ENCODE measurements around the gene MYADML2. TPM values are rescaled to one million over a fixed set of nuclear protein-coding genes. Genes with fewer than 3 reads are reported as not detected.
A peak's percentile ranks its signal among the peaks of the same experiment; 100 is the strongest.

Gene MYADML2
- total and polyA plus RNA-seq, 7 experiments from 2014 or later = not detected

DNA sequence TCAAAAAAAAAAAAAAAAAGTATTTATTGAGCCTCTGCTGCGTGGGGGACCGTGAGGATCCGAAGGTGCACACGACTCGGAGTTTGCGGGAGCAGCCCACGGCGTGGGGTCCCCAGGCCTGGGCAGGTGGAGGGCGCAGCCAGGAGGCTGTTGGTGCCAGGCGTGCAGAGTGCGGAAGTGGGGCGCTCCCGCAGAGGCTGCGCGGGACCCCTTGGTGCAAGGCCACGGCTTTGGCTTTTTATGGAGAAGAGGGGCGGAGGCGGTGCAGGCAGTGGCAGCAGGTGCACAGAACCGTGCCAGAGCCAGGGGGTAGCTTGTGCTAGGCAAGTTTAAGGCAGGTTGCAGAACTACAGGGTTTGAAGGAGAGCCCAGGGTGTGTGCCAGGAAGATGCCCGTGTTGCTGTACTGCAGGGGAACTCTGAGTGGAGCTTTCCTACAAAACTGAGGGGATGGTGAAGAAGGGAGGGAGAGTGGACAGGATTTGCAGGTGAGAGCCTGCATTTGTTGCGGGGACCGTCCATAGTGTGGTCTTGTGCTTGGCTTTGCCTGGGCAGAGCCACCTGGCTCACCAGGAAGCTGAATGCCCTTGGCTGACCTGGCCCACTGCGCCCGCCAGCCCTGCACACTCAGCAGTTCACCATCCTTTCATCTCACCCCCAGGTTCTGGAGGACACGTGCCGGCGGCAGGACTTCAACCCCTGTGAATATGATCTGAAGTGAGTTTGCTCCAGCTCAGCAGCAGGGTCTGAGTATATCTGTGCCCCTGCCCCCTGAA is 31.7 kb upstream of the MYADML2 start:
- peak overlapping the region in 8 of 9 donors; percentile 28 to 81 (median 73) for H3K27ac Mint-ChIP-seq
- Histone ChIP-seq H3K4me3 (ENCODE audit: low read length) (no peak overlapping the region), H3K27me3 (ENCODE audit: control insufficient read depth in 2 of 2, insufficient read depth in 2 of 2, low read length in 2 of 2) (no peaks in the 10 kb centered on the region), H3K4me1 (ENCODE audit: control insufficient read depth in 2 of 2, insufficient read depth in 2 of 2, low read length in 2 of 2) (peaks cover 16 to 19% of the 10 kb centered on the region in 2 donors), H3K9me3 (ENCODE audit: control insufficient read depth in 2 of 3, low read length in 3 of 3) (no peaks in the 10 kb centered on the region), H3K27ac (ENCODE audit: low read depth, low read length) (no peak overlapping the region), H3K36me3 (ENCODE audit: control insufficient read depth in 2 of 3, insufficient read depth in 3 of 3, low read length in 3 of 3) (peaks cover 0 to 16% (median 0%) of the 10 kb centered on the region in 3 experiments)
- POLR2A ChIA-PET = interaction anchor here (0.9 to 1.6 kb wide), 2 partner anchors 8 to 44 kb away, joined by 3 to 4 read pairs; partner anchors contain the start of gene CENPX
- no peak for DNase-seq
- peak overlapping the region; percentile 68 to 95 (median 78) for H3K4me3 Mint-ChIP-seq
- peaks cover 0 to 6% (median 0%) of the 10 kb centered on the region in 11 donors for H3K9me3 Mint-ChIP-seq
- CTCF ChIA-PET = interaction anchor here (2.3 to 2.4 kb wide), 2 partner anchors 19 to 43 kb away, joined by 6 to 7 read pairs; no protein-coding TSS in a partner anchor
- H3K27me3 Mint-ChIP-seq = peaks cover 0 to 7% (median 0%) of the 10 kb centered on the region in 5 donors
- H3K36me3 Mint-ChIP-seq = peaks cover 0 to 13% (median 5%) of the 10 kb centered on the region in 5 donors
- no peak for ATAC-seq
- intact Hi-C loops (cut with micrococcal nuclease) = no loop called here
- H3K4me1 Mint-ChIP-seq = peaks cover 30 to 60% (median 41%) of the 10 kb centered on the region in 7 donors

GRCh38 chr17:81977211-81977808 is 30.3 kb upstream of the MYADML2 start, which contains the start of gene ASPSCR1:
TSS of gene ASPSCR1 (plus strand) at chr17:81977629. CDS start at chr17:81977647, 18 bp downstream.
- peak; percentile 86 to 96 (median 93) for DNase-seq
- Mint-ChIP-seq H3K4me1 (peaks cover 25 to 50% (median 36%) of the 10 kb centered on the region in 7 donors), H3K4me3 (peak within 1 kb of the TSS; percentile 93 to 99 (median 96)), H3K36me3 (peaks cover 0 to 8% (median 4%) of the 10 kb centered on the region in 5 donors), H3K27me3 (peaks cover 0 to 7% (median 0%) of the 10 kb centered on the region in 5 donors), H3K27ac (peak within 1 kb of the TSS; percentile 94 to 99 (median 97)), H3K9me3 (peaks cover 0 to 13% (median 0%) of the 10 kb centered on the region in 11 donors)
- ChIA-PET POLR2A (interaction anchor here (0.6 to 1.6 kb wide), 6 partner anchors 10 to 121 kb away, joined by 3 to 23 read pairs (median 4); partner anchors contain the start of genes CENPX, FASN and NOTUM), CTCF (interaction anchor here (1.9 kb wide), 1 partner anchor 9 kb away, joined by 8 read pairs; no protein-coding TSS in a partner anchor)
- peaks cover 0 to 7% (median 0%) of the 10 kb centered on the region in 3 experiments for H3K36me3 ChIP-seq (ENCODE audit: control insufficient read depth in 2 of 3, insufficient read depth in 3 of 3, low read length in 3 of 3)
- peak; percentile 98 for ATAC-seq
- H3K9me3 ChIP-seq (ENCODE audit: control insufficient read depth in 2 of 3, low read length in 3 of 3) = peaks cover 0 to 4% (median 0%) of the 10 kb centered on the region in 3 experiments
- H3K27ac ChIP-seq (ENCODE audit: low read depth, low read length) = peak within 1 kb of the TSS; percentile 90
- intact Hi-C loops (cut with micrococcal nuclease) = loop anchor here (1.0 to 2.0 kb wide), 7 partner anchors 9 to 121 kb away; partner anchors contain the start of genes LRRC45 (in 2 of the 2), DCXR (in 1 of the 2), FASN (in 1 of the 2) and NOTUM (in 1 of the 2)
- peak within 1 kb of the TSS; percentile 79 for H3K4me3 ChIP-seq (ENCODE audit: low read length)
- peaks cover 16 to 19% of the 10 kb centered on the region in 2 donors for H3K4me1 ChIP-seq (ENCODE audit: control insufficient read depth in 2 of 2, insufficient read depth in 2 of 2, low read length in 2 of 2)
- no peaks in the 10 kb centered on the region for H3K27me3 ChIP-seq (ENCODE audit: control insufficient read depth in 2 of 2, insufficient read depth in 2 of 2, low read length in 2 of 2)

DNA sequence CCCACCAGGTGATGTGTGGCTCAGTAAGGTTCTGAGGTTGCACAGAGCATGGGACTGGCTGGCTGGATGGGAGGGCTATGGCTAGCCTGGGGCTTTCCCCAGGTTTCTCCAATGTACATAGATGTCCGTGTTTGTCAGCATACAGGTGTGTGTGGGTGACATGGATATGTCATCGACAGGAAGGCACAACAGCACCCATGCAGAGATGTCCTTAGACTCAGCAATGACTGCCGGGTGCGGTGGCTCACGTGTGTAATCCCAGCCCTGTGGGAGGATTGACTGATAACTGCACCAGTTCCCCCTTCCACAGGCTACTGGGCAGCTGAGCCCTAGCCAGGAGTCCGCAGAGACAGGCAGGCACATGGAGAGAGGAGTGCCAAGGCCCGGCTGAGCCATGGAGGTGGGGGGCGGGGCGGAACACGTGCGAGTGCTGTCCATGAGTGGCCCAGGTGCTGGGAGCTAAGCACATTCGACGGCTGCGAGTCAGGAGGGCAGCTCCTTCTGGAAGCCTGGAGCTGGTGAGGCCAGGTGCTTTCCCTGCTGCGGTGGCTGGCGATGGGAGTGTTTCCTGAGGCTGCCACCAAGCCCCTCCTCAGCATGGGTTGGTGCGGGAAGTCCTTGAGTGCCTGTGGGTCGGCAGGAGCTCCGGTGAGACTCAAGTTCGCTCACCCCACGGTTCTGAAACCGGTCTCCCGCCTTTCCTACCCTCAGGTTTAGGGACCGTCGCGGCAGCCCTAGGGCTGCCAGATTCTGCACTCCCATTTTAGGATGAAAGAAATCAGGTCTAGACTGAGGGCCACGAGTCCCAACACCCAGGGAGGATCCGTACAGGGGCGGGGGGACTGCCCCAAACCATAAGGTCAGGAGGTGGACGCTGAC is 29.5 kb upstream of the MYADML2 start:
- Mint-ChIP-seq H3K4me3 (peak overlapping the region; percentile 93 to 99 (median 96)), H3K27ac (peak overlapping the region; percentile 94 to 99 (median 97)), H3K36me3 (peaks cover 0 to 5% (median 4%) of the 10 kb centered on the region in 5 donors), H3K27me3 (peaks cover 0 to 7% (median 0%) of the 10 kb centered on the region in 5 donors), H3K9me3 (peaks cover 0 to 13% (median 0%) of the 10 kb centered on the region in 11 donors), H3K4me1 (peaks cover 23 to 46% (median 33%) of the 10 kb centered on the region in 7 donors)
- peak overlapping the region; percentile 90 for H3K27ac ChIP-seq (ENCODE audit: low read depth, low read length)
- peaks cover 0 to 4% (median 0%) of the 10 kb centered on the region in 3 experiments for H3K9me3 ChIP-seq (ENCODE audit: control insufficient read depth in 2 of 3, low read length in 3 of 3)
- CTCF ChIA-PET = interaction anchor here (1.9 kb wide), 1 partner anchor 9 kb away, joined by 8 read pairs; no protein-coding TSS in a partner anchor
- peaks cover 0 to 7% (median 0%) of the 10 kb centered on the region in 3 experiments for H3K36me3 ChIP-seq (ENCODE audit: control insufficient read depth in 2 of 3, insufficient read depth in 3 of 3, low read length in 3 of 3)
- peak overlapping the region; percentile 79 for H3K4me3 ChIP-seq (ENCODE audit: low read length)
- no peaks in the 10 kb centered on the region for H3K27me3 ChIP-seq (ENCODE audit: control insufficient read depth in 2 of 2, insufficient read depth in 2 of 2, low read length in 2 of 2)
- H3K4me1 ChIP-seq (ENCODE audit: control insufficient read depth in 2 of 2, insufficient read depth in 2 of 2, low read length in 2 of 2) = peaks cover 16 to 19% of the 10 kb centered on the region in 2 donors
- intact Hi-C loops (cut with micrococcal nuclease) = loop anchor here (1.0 to 2.0 kb wide), 7 partner anchors 8 to 122 kb away; partner anchors contain the start of genes LRRC45 (in 2 of the 2), DCXR (in 1 of the 2), FASN (in 1 of the 2) and NOTUM (in 1 of the 2)
- ATAC-seq (peak; percentile 3), DNase-seq (peak in 2 of 9 donors; percentile 30 to 44)
- POLR2A ChIA-PET = interaction anchor here (0.6 to 1.6 kb wide), 5 partner anchors 9 to 121 kb away, joined by 3 to 23 read pairs (median 4); partner anchors contain the start of genes FASN and NOTUM

DNA sequence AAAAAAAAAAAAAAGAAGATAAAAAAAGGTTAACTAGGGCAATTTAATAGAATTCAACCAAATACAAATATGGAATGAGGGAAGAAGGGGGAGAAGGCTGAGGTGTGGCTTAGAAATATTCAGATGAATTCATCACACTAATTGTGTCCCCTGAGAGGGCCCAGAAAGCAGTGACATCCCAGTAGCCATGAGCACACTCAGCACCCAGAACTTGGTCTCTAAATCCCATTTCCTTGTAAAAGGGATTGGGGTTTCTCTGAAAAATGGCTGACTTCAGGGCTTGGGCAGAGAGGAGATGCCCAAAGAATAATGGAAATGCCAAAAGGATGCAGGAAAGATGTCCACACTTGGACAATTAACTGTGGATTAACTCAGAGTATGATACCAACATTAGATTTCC is 26.4 kb upstream of the MYADML2 start:
- H3K9me3 ChIP-seq (ENCODE audit: control insufficient read depth in 2 of 3, low read length in 3 of 3) = peaks cover 0 to 4% (median 0%) of the 10 kb centered on the region in 3 experiments
- peaks cover 0 to 13% (median 0%) of the 10 kb centered on the region in 11 donors for H3K9me3 Mint-ChIP-seq
- H3K27me3 Mint-ChIP-seq = peaks cover 0 to 7% (median 0%) of the 10 kb centered on the region in 5 donors
- no peak overlapping the region for H3K27ac Mint-ChIP-seq
- H3K4me3 Mint-ChIP-seq = no peak overlapping the region
- intact Hi-C loops (cut with micrococcal nuclease) = no loop called here
- peaks cover 8 to 14% of the 10 kb centered on the region in 2 donors for H3K4me1 ChIP-seq (ENCODE audit: control insufficient read depth in 2 of 2, insufficient read depth in 2 of 2, low read length in 2 of 2)
- H3K27me3 ChIP-seq (ENCODE audit: control insufficient read depth in 2 of 2, insufficient read depth in 2 of 2, low read length in 2 of 2) = no peaks in the 10 kb centered on the region
- CTCF ChIA-PET = interaction anchor here (1.8 kb wide), 1 partner anchor 14 kb away, joined by 6 read pairs; no protein-coding TSS in a partner anchor
- ATAC-seq (no peak), DNase-seq (no peak)
- POLR2A ChIA-PET = no interaction called here
- no peak overlapping the region for H3K4me3 ChIP-seq (ENCODE audit: low read length)
- H3K36me3 ChIP-seq (ENCODE audit: control insufficient read depth in 2 of 3, insufficient read depth in 3 of 3, low read length in 3 of 3) = no peaks in the 10 kb centered on the region
- no peak overlapping the region for H3K27ac ChIP-seq (ENCODE audit: low read depth, low read length)
- no peaks in the 10 kb centered on the region for H3K36me3 Mint-ChIP-seq
- peaks cover 12 to 29% (median 22%) of the 10 kb centered on the region in 7 donors for H3K4me1 Mint-ChIP-seq

GRCh38 chr17:81968850-81969812 is 22.1 kb upstream of the MYADML2 start:
- POLR2A ChIA-PET = interaction anchor here (0.6 to 3.4 kb wide), 5 partner anchors 8 to 438 kb away, joined by 3 to 23 read pairs (median 10); partner anchors contain the start of gene ASPSCR1
- no peaks in the 10 kb centered on the region for H3K36me3 ChIP-seq (ENCODE audit: control insufficient read depth in 2 of 3, insufficient read depth in 3 of 3, low read length in 3 of 3)
- Mint-ChIP-seq H3K4me3 (peak overlapping the region in 8 of 10 donors; percentile 25 to 84 (median 74)), H3K9me3 (peaks cover 0 to 11% (median 0%) of the 10 kb centered on the region in 11 donors), H3K27ac (peak overlapping the region; percentile 9 to 93 (median 75)), H3K36me3 (no peaks in the 10 kb centered on the region), H3K4me1 (peaks cover 4 to 40% (median 20%) of the 10 kb centered on the region in 7 donors), H3K27me3 (peaks cover 0 to 12% (median 0%) of the 10 kb centered on the region in 5 donors)
- no peaks in the 10 kb centered on the region for H3K27me3 ChIP-seq (ENCODE audit: control insufficient read depth in 2 of 2, insufficient read depth in 2 of 2, low read length in 2 of 2)
- DNase-seq (no peak), ATAC-seq (no peak)
- no peak overlapping the region for H3K4me3 ChIP-seq (ENCODE audit: low read length)
- no peak overlapping the region for H3K27ac ChIP-seq (ENCODE audit: low read depth, low read length)
- H3K4me1 ChIP-seq (ENCODE audit: control insufficient read depth in 2 of 2, insufficient read depth in 2 of 2, low read length in 2 of 2) = peaks cover 14 to 23% of the 10 kb centered on the region in 2 donors
- CTCF ChIA-PET = interaction anchor here (0.6 to 2.5 kb wide), 4 partner anchors 8 to 228 kb away, joined by 3 to 8 read pairs (median 4); partner anchors contain the start of gene ASPSCR1
- peaks cover 0 to 4% (median 0%) of the 10 kb centered on the region in 3 experiments for H3K9me3 ChIP-seq (ENCODE audit: control insufficient read depth in 2 of 3, low read length in 3 of 3)
- intact Hi-C loops (cut with micrococcal nuclease) = loop anchor here (1.0 to 5.0 kb wide), 3 partner anchors 8 to 54 kb away; partner anchors contain the start of genes ASPSCR1 (in 2 of the 2), CENPX (in 2 of the 2), LRRC45 (in 2 of the 2) and MAFG (in 1 of the 2)
